Measurements from ENCODE around the gene MCOLN1. TPM values are rescaled to one million over a fixed set of nuclear protein-coding genes. Genes with fewer than 3 reads are reported as not detected.

MCOLN1 gene
- polyA plus RNA-seq, 1 donor (not counting 4 experiments of a cell fraction or from before 2014, with no cell fraction given), result 14.0 TPM

- Histone ChIP-seq H3K79me2 (ENCODE audit: control insufficient read depth, insufficient read depth, low read length) (no peaks in the 10 kb centered on the region), H3K36me3 (ENCODE audit: control insufficient read depth in 2 of 2, extremely low read depth in 1 of 2, insufficient read depth in 2 of 2, low read length in 2 of 2) (no peaks in the 10 kb centered on the region), H3K9me1 (ENCODE audit: control insufficient read depth, extremely low read depth, insufficient read depth, low read length) (no peaks in the 10 kb centered on the region), H3K4me1 (ENCODE audit: control insufficient read depth, extremely low read depth, insufficient read depth, low read length) (peaks cover 15% of the 10 kb centered on the region), H3K4me3 (ENCODE audit: control insufficient read depth in 2 of 3, extremely low read depth in 1 of 3, insufficient read depth in 2 of 3, low read depth in 1 of 3, low read length in 3 of 3) (peak overlapping the region in 2 of 3 experiments; percentile 48 to 61), H3K9me3 (ENCODE audit: control insufficient read depth, low read depth, low read length) (no peaks in the 10 kb centered on the region), H3K27ac (ENCODE audit: control insufficient read depth, insufficient read depth, low read length) (no peak overlapping the region), H3K9ac (ENCODE audit: control insufficient read depth, extremely low read depth, insufficient read depth, low read length) (peak overlapping the region; percentile 72), H3K27me3 (ENCODE audit: control insufficient read depth, extremely low read depth, insufficient read depth, low read length) (no peaks in the 10 kb centered on the region), H2AFZ (ENCODE audit: control insufficient read depth, low read length) (no peak overlapping the region), H4K20me1 (ENCODE audit: control insufficient read depth, extremely low read depth, insufficient read depth, low read length) (no peaks in the 10 kb centered on the region), H3K4me2 (ENCODE audit: control insufficient read depth, extremely low read depth, insufficient read depth, low read depth, low read length) (peak overlapping the region; percentile 76)
- FAIRE-seq (no peak), DNase-seq (ENCODE audit: low read depth, low spot score) (no peak)
- no peak for TF ChIP-seq EZH2 (IDR thresholded peaks at IDR 0.05; ENCODE audit: low read length)
- no peak for TF ChIP-seq CTCF (optimal IDR thresholded peaks at IDR 0.05 in 1 of 3, IDR thresholded peaks at IDR 0.05 in 1 of 3, conservative IDR thresholded peaks at IDR 0.05 in 1 of 3; ENCODE audit: extremely low read depth in 1 of 3, insufficient read depth in 2 of 3, low read length in 3 of 3)
- dilution Hi-C loops (cut with MboI; ENCODE audit: extremely low pct_ligation_motif_present, low sequenced_read_pairs), result no loop called here
Measured at GRCh38 chr19:7516878-7517277, 5.5 kb upstream of the MCOLN1 start.

- dilution Hi-C loops (cut with MboI; ENCODE audit: extremely low pct_ligation_motif_present, low sequenced_read_pairs), result no loop called here
- H3K4me2 ChIP-seq (ENCODE audit: control insufficient read depth, extremely low read depth, insufficient read depth, low read depth, low read length), result no peak overlapping the region
Measured at GRCh38 chr19:7519361-7520130, 2.9 kb upstream of the MCOLN1 start.

More at GRCh38 chr19:7519361-7520130, 2.9 kb upstream of the MCOLN1 start:
- Histone ChIP-seq H3K9me3 (ENCODE audit: control insufficient read depth, low read depth, low read length) (no peaks in the 10 kb centered on the region), H3K27me3 (ENCODE audit: control insufficient read depth, extremely low read depth, insufficient read depth, low read length) (no peaks in the 10 kb centered on the region), H2AFZ (ENCODE audit: control insufficient read depth, low read length) (no peak overlapping the region), H3K27ac (ENCODE audit: control insufficient read depth, insufficient read depth, low read length) (no peak overlapping the region), H3K9ac (ENCODE audit: control insufficient read depth, extremely low read depth, insufficient read depth, low read length) (no peak overlapping the region), H4K20me1 (ENCODE audit: control insufficient read depth, extremely low read depth, insufficient read depth, low read length) (no peaks in the 10 kb centered on the region), H3K4me1 (ENCODE audit: control insufficient read depth, extremely low read depth, insufficient read depth, low read length) (peaks cover 17% of the 10 kb centered on the region), H3K4me3 (ENCODE audit: control insufficient read depth in 2 of 3, extremely low read depth in 1 of 3, insufficient read depth in 2 of 3, low read depth in 1 of 3, low read length in 3 of 3) (no peak overlapping the region), H3K9me1 (ENCODE audit: control insufficient read depth, extremely low read depth, insufficient read depth, low read length) (no peaks in the 10 kb centered on the region), H3K79me2 (ENCODE audit: control insufficient read depth, insufficient read depth, low read length) (no peaks in the 10 kb centered on the region), H3K36me3 (ENCODE audit: control insufficient read depth in 2 of 2, extremely low read depth in 1 of 2, insufficient read depth in 2 of 2, low read length in 2 of 2) (peaks cover 0 to 2% of the 10 kb centered on the region in 2 experiments)
- no peak for FAIRE-seq
- no peak for TF ChIP-seq EZH2 (IDR thresholded peaks at IDR 0.05; ENCODE audit: low read length)
- no peak for TF ChIP-seq CTCF (optimal IDR thresholded peaks at IDR 0.05 in 1 of 3, IDR thresholded peaks at IDR 0.05 in 1 of 3, conservative IDR thresholded peaks at IDR 0.05 in 1 of 3; ENCODE audit: extremely low read depth in 1 of 3, insufficient read depth in 2 of 3, low read length in 3 of 3)
- DNase-seq (ENCODE audit: low read depth, low spot score), result no peak

All from keratinocyte (primary cell).